SU-DHL-6 (cell line): Measurements from ENCODE around the gene CTNNBL1.

Experiments used
- H2AFZ ChIP-seq: fragments of 200-600 bp; sonication (generic); 2 replicates; pipeline ENCODE4 v1.6.1; 2014; ENCODE audit warnings: low read depth, mild to moderate bottlenecking, moderate library complexity, mixed read lengths, antibody characterized with exemption, low read length; ENCODE audit not compliant: severe bottlenecking
- H3F3A ChIP-seq: fragments of 200-600 bp; shearing (Covaris generic); 2 replicates; pipeline ENCODE4 v1.6.0; 2016; ENCODE audit warnings: antibody characterized with exemption, mild to moderate bottlenecking; ENCODE audit not compliant: insufficient read depth
- H3K27ac ChIP-seq: fragments of 200-600 bp; sonication (generic); 2 replicates; pipeline ENCODE4 v1.5.1; 2016; ENCODE audit warnings: low read depth, mild to moderate bottlenecking, low read length, moderate library complexity, mixed read lengths
- H3K27me3 ChIP-seq: fragments of 200-600 bp; sonication (generic), shearing (Covaris generic); 2 replicates; pipeline ENCODE4 v1.6.0; 2014; ENCODE audit warnings: mild to moderate bottlenecking, low read length
- H3K36me3 ChIP-seq: fragments of 200-600 bp; sonication (generic); 2 replicates; pipeline ENCODE4 v1.6.1; 2014; ENCODE audit warnings: mild to moderate bottlenecking, low read length, mixed read lengths
- H3K4me2 ChIP-seq: fragments of 300-600, 200-600 bp; shearing (Covaris generic), sonication (generic); 2 replicates; pipeline ENCODE4 v1.6.0; 2014; ENCODE audit warnings: low read length, low read depth, mild to moderate bottlenecking; ENCODE audit not compliant: poor library complexity, severe bottlenecking
- H3K4me3 ChIP-seq: fragments of 200-600 bp; sonication (generic); 2 replicates; pipeline ENCODE4 v1.5.1; 2014; ENCODE audit warnings: antibody characterized with exemption, low read length, mild to moderate bottlenecking, mixed read lengths; ENCODE audit not compliant: insufficient read depth, poor library complexity, severe bottlenecking
- H3K79me2 ChIP-seq: fragments of 200-600 bp; sonication (generic); 2 replicates; pipeline ENCODE4 v1.6.1; 2014; ENCODE audit warnings: mild to moderate bottlenecking, low read length, moderate library complexity; ENCODE audit not compliant: insufficient read depth
- H3K9ac ChIP-seq: fragments of 200-600 bp; sonication (generic); 2 replicates; pipeline ENCODE4 v1.7.0; 2014; ENCODE audit warnings: mild to moderate bottlenecking, low read length
- H3K9me2 ChIP-seq: fragments of 200-600 bp; sonication (generic); replicated peaks from 2 replicates; pipeline ENCODE4 v1.6.1; 2014; ENCODE audit warnings: low read length; ENCODE audit not compliant: insufficient read depth
- H3K9me3 ChIP-seq: fragments of 200-600 bp; sonication (generic); 2 replicates; pipeline ENCODE4 v1.6.1; 2014; ENCODE audit warnings: low read length, mixed read lengths; ENCODE audit not compliant: insufficient read depth
- H4K20me1 ChIP-seq: fragments of 200-600 bp; sonication (generic); 2 replicates; pipeline ENCODE4 v1.6.1; 2014; ENCODE audit warnings: low read depth, mild to moderate bottlenecking, antibody characterized with exemption, low read length, moderate library complexity, mixed read lengths
- CTCF ChIP-seq: fragments of 200-600 bp; sonication (generic); IDR thresholded peaks from one replicate; pipeline ENCODE4 v1.5.1; 2017; ENCODE audit warnings: antibody characterized with exemption, mild to moderate bottlenecking, low read length, moderate library complexity; ENCODE audit not compliant: insufficient read depth, poor library complexity, severe bottlenecking
- EZH2phosphoT487 ChIP-seq: fragments of 200-600 bp; sonication (generic), shearing (Covaris generic); conservative IDR thresholded peaks from 2 replicates; pipeline ENCODE4 v1.6.1; 2018; ENCODE audit warnings: mild to moderate bottlenecking, antibody characterized with exemption, low read length, moderate library complexity, mixed read lengths

CTNNBL1 gene

GRCh38 chr20:37808233-37809070 is 114.6 kb downstream of the CTNNBL1 start:
- Histone ChIP-seq H3K9me3 (no peaks in the 10 kb centered on the region), H3K4me2 (no peak overlapping the region)
- TF ChIP-seq CTCF (no peak), EZH2phosphoT487 (no peak)

GRCh38 chr20:37810027-37810426 is 116.2 kb downstream of the CTNNBL1 start:
- H3K79me2 ChIP-seq: no peaks in the 10 kb centered on the region
- no peak overlapping the region for H3K4me3 ChIP-seq
- H3K9me3 ChIP-seq: no peaks in the 10 kb centered on the region
- H3K9ac ChIP-seq: no peak overlapping the region
- no peaks in the 10 kb centered on the region for H3F3A ChIP-seq
- H3K36me3 ChIP-seq: no peaks in the 10 kb centered on the region
- no peak overlapping the region for H3K27ac ChIP-seq
- H3K9me2 ChIP-seq: no peaks in the 10 kb centered on the region
- no peaks in the 10 kb centered on the region for H3K27me3 ChIP-seq
- no peak for TF ChIP-seq CTCF
- no peak for TF ChIP-seq EZH2phosphoT487
- H2AFZ ChIP-seq: no peak overlapping the region
- H3K4me2 ChIP-seq: no peak overlapping the region
- H4K20me1 ChIP-seq: no peaks in the 10 kb centered on the region

More at GRCh38 chr20:37808233-37809070, 114.6 kb downstream of the CTNNBL1 start:
- H3K4me3 ChIP-seq: no peak overlapping the region
- no peaks in the 10 kb centered on the region for H3K36me3 ChIP-seq
- no peaks in the 10 kb centered on the region for H3K79me2 ChIP-seq
- H4K20me1 ChIP-seq: no peaks in the 10 kb centered on the region
- no peaks in the 10 kb centered on the region for H3K27me3 ChIP-seq
- no peak overlapping the region for H3K27ac ChIP-seq
- H3K9ac ChIP-seq: no peak overlapping the region
- no peaks in the 10 kb centered on the region for H3F3A ChIP-seq
- H3K9me2 ChIP-seq: no peaks in the 10 kb centered on the region
- no peak overlapping the region for H2AFZ ChIP-seq

- Histone ChIP-seq H3K4me3 (no peak overlapping the region), H3K9ac (no peak overlapping the region), H4K20me1 (no peaks in the 10 kb centered on the region), H3K9me3 (no peaks in the 10 kb centered on the region), H3F3A (no peaks in the 10 kb centered on the region), H3K27ac (no peak overlapping the region), H3K79me2 (no peaks in the 10 kb centered on the region), H3K4me2 (no peak overlapping the region), H3K27me3 (no peaks in the 10 kb centered on the region), H2AFZ (no peak overlapping the region), H3K9me2 (no peaks in the 10 kb centered on the region), H3K36me3 (no peaks in the 10 kb centered on the region)
- TF ChIP-seq EZH2phosphoT487 (no peak), CTCF (no peak)
Observed at GRCh38 chr20:37816003-37816402, 122.2 kb downstream of the CTNNBL1 start.
